Measurements from ENCODE around the gene NCOR2. TPM values are rescaled to one million over a fixed set of nuclear protein-coding genes. Genes with fewer than 3 reads are reported as not detected.

The NCOR2 gene
- total and polyA plus RNA-seq, 2 donors (not counting 1 experiment from before 2014, with no cell fraction given), result 25.9 to 144 TPM

DNA sequence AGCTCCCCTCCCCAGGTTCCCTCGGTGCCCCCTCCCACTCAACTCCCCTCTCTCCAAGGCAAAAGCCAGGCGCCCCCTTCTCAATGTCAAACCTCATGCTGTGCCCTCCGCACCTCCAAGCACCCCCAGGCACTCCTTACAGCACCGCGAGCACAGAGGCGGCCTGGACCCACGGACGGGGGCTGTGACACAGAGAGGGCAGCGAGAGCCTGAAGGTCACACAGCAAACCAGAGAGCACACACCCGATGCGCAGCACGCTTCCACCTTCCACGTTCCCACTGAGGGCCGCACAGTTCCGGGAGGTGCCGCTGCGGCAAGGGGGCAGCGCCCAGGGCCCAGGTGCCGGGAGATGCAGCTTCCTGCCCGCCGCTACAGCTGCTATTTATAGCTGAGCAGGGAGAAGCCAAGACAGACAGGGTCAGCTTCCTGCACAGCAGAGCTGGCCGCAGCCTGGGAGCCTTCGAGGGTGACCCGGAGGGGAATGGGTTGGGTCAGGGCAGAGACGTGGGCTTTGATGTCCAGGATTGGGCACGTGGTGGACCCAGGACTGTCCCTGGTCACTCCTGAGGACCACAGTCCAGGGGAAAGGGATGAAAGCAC, 12.9 kb downstream of the NCOR2 start:
- Histone ChIP-seq H3K79me2 (ENCODE audit: control insufficient read depth, insufficient read depth, low read length) (peaks cover 98% of the 10 kb centered on the region), H3K27ac (ENCODE audit: low read length in 2 of 2) (no peak overlapping the region), H3K4me1 (ENCODE audit: control insufficient read depth in 2 of 2, insufficient read depth in 2 of 2, low read length in 2 of 2) (peaks cover 41 to 55% of the 10 kb centered on the region in 2 donors), H3K4me2 (replicated peaks; ENCODE audit: low read depth, low read length, poor library complexity, severe bottlenecking) (peak overlapping the region; percentile 51), H3K27me3 (replicated peaks in 1 of 4; ENCODE audit: control extremely low read depth in 1 of 4, control insufficient read depth in 3 of 4, insufficient read depth in 4 of 4, low read length in 3 of 4) (no peaks in the 10 kb centered on the region), H3K36me3 (replicated peaks in 1 of 2; ENCODE audit: control extremely low read depth in 1 of 2, control insufficient read depth in 1 of 2, extremely low read depth in 1 of 2, insufficient read depth in 2 of 2, low read length in 1 of 2) (peaks cover 0 to 9% of the 10 kb centered on the region in 2 experiments), H3K9me3 (ENCODE audit: control extremely low read depth in 1 of 3, control insufficient read depth in 2 of 3, insufficient read depth in 1 of 3, low read length in 2 of 3) (peaks cover 0 to under 1% (median 0%) of the 10 kb centered on the region in 3 donors), H3K9ac (ENCODE audit: low read length) (no peak overlapping the region), H3K4me3 (ENCODE audit: control extremely low read depth in 1 of 5, extremely low read depth in 1 of 5, insufficient read depth in 1 of 5, low read depth in 2 of 5, low read length in 4 of 5) (no peak overlapping the region), H2AFZ (ENCODE audit: insufficient read depth, low read depth, low read length, poor library complexity, severe bottlenecking) (no peak overlapping the region), H4K20me1 (ENCODE audit: control insufficient read depth, insufficient read depth, low read length, poor library complexity, severe bottlenecking) (peaks cover 93% of the 10 kb centered on the region)
- no peak for ATAC-seq (ENCODE audit: low read depth)
- Mint-ChIP-seq H3K27me3 (no peaks in the 10 kb centered on the region), H3K27ac (no peak overlapping the region), H3K4me3 (no peak overlapping the region), H3K4me1 (peaks cover 65% of the 10 kb centered on the region), H3K9me3 (ENCODE audit: insufficient read depth) (no peaks in the 10 kb centered on the region)
- 28% methylated on average over 26 of the region's 26 CpGs for WGBS (ENCODE audit: insufficient coverage)
- ChIA-PET CTCF (no interaction called here), POLR2A (no interaction called here)
- no peak for DNase-seq
- intact Hi-C loops (cut with micrococcal nuclease), result loop anchor here (10.0 kb wide), 1 partner anchor 60 kb away; no protein-coding TSS in a partner anchor
- TF ChIP-seq, protein P1, sequence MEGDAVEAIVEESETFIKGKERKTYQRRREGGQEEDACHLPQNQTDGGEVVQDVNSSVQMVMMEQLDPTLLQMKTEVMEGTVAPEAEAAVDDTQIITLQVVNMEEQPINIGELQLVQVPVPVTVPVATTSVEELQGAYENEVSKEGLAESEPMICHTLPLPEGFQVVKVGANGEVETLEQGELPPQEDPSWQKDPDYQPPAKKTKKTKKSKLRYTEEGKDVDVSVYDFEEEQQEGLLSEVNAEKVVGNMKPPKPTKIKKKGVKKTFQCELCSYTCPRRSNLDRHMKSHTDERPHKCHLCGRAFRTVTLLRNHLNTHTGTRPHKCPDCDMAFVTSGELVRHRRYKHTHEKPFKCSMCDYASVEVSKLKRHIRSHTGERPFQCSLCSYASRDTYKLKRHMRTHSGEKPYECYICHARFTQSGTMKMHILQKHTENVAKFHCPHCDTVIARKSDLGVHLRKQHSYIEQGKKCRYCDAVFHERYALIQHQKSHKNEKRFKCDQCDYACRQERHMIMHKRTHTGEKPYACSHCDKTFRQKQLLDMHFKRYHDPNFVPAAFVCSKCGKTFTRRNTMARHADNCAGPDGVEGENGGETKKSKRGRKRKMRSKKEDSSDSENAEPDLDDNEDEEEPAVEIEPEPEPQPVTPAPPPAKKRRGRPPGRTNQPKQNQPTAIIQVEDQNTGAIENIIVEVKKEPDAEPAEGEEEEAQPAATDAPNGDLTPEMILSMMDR (IDR thresholded peaks at IDR 0.05), result no peak
- TF ChIP-seq EZH2 (IDR thresholded peaks at IDR 0.05; ENCODE audit: borderline replicate concordance, insufficient read depth, low read depth, low read length, poor library complexity, severe bottlenecking), result no peak

DNA sequence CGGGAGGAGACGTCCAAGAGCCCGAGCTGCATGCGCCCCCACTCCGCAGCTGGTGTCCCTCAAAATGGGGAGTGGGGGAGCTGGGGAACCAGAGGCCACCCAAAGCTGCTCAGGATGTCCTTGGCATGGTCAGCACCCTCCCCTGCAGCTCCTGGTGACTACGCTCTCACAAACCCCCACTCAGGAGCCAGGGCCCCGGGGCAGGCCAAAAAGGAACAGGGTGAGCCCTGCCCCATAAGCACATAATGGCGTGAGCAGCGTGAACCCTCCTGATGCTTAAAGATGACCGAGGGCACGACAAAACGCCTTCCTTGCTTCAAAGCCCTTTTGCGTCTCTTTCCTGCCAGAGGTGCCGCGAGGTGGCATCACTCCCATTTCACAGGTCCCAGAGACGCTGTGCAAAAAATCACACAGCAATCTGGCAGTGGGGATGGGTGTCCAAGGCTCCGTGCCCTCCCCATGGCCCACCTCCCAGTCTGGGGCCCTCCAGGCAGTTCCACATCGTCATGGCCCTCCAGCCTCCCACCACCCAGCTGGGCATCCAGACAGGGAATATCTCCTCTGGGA, 13.5 kb downstream of the NCOR2 start:
- no peak overlapping the region for H3K27ac ChIP-seq (ENCODE audit: low read length in 2 of 2)
- H3K4me3 ChIP-seq (ENCODE audit: control extremely low read depth in 1 of 5, extremely low read depth in 1 of 5, insufficient read depth in 1 of 5, low read depth in 2 of 5, low read length in 4 of 5), result no peak overlapping the region
- H4K20me1 ChIP-seq (ENCODE audit: control insufficient read depth, insufficient read depth, low read length, poor library complexity, severe bottlenecking), result peaks cover 93% of the 10 kb centered on the region
- POLR2A ChIA-PET, result no interaction called here
- peaks cover 0 to 6% of the 10 kb centered on the region in 2 experiments for H3K36me3 ChIP-seq (replicated peaks in 1 of 2; ENCODE audit: control extremely low read depth in 1 of 2, control insufficient read depth in 1 of 2, extremely low read depth in 1 of 2, insufficient read depth in 2 of 2, low read length in 1 of 2)
- H3K9me3 ChIP-seq (ENCODE audit: control extremely low read depth in 1 of 3, control insufficient read depth in 2 of 3, insufficient read depth in 1 of 3, low read length in 2 of 3), result no peaks in the 10 kb centered on the region
- ATAC-seq (ENCODE audit: low read depth) (no peak), DNase-seq (no peak)
- no peak overlapping the region for H2AFZ ChIP-seq (ENCODE audit: insufficient read depth, low read depth, low read length, poor library complexity, severe bottlenecking)
- TF ChIP-seq, protein P1 (IDR thresholded peaks at IDR 0.05), result no peak
- no peak for TF ChIP-seq EZH2 (IDR thresholded peaks at IDR 0.05; ENCODE audit: borderline replicate concordance, insufficient read depth, low read depth, low read length, poor library complexity, severe bottlenecking)
- peaks cover 98% of the 10 kb centered on the region for H3K79me2 ChIP-seq (ENCODE audit: control insufficient read depth, insufficient read depth, low read length)
- CTCF ChIA-PET, result no interaction called here
- H3K9me3 Mint-ChIP-seq (ENCODE audit: insufficient read depth), result no peaks in the 10 kb centered on the region
- H3K4me3 Mint-ChIP-seq, result no peak overlapping the region
- no peaks in the 10 kb centered on the region for H3K27me3 ChIP-seq (replicated peaks in 1 of 4; ENCODE audit: control extremely low read depth in 1 of 4, control insufficient read depth in 3 of 4, insufficient read depth in 4 of 4, low read length in 3 of 4)
- intact Hi-C loops (cut with micrococcal nuclease), result loop anchor here (10.0 kb wide), 1 partner anchor 59 kb away; no protein-coding TSS in a partner anchor
- no peaks in the 10 kb centered on the region for H3K27me3 Mint-ChIP-seq
- WGBS (ENCODE audit: insufficient coverage), result 90% methylated on average over 16 of the region's 18 CpGs
- peak overlapping the region; percentile 51 for H3K4me2 ChIP-seq (replicated peaks; ENCODE audit: low read depth, low read length, poor library complexity, severe bottlenecking)
- H3K9ac ChIP-seq (ENCODE audit: low read length), result no peak overlapping the region
- no peak overlapping the region for H3K27ac Mint-ChIP-seq
- peaks cover 69% of the 10 kb centered on the region for H3K4me1 Mint-ChIP-seq
- peaks cover 41 to 60% of the 10 kb centered on the region in 2 donors for H3K4me1 ChIP-seq (ENCODE audit: control insufficient read depth in 2 of 2, insufficient read depth in 2 of 2, low read length in 2 of 2)

Data from B cell (primary cell).